ENCODE data around the gene KRT24. TPM values are rescaled to one million over a fixed set of nuclear protein-coding genes. Genes with fewer than 3 reads are reported as not detected.

The KRT24 gene
- total RNA-seq, 2 experiments from 2014 or later = not detected

- H3K9me3 ChIP-seq (ENCODE audit: control insufficient read depth in 1 of 2, insufficient read depth in 1 of 2, low read length in 2 of 2) = no peaks in the 10 kb centered on the region
- no peak for TF ChIP-seq CTCF (IDR thresholded peaks at IDR 0.05)
- no peak overlapping the region for H3K27ac ChIP-seq (ENCODE audit: low read depth in 1 of 2, low read length in 2 of 2)
Measured at GRCh38 chr17:40707745-40708144, 4.2 kb upstream of the KRT24 start.

GRCh38 chr17:40705584-40705983 lies 2.0 kb upstream of the KRT24 start:
- Histone ChIP-seq H3K9me3 (ENCODE audit: control insufficient read depth in 1 of 2, insufficient read depth in 1 of 2, low read length in 2 of 2) (no peaks in the 10 kb centered on the region), H3K27me3 (ENCODE audit: control insufficient read depth in 1 of 2, insufficient read depth in 2 of 2, low read length in 2 of 2) (peaks cover 5 to 7% of the 10 kb centered on the region in 2 experiments), H3K4me1 (ENCODE audit: insufficient read depth, low read length) (no peaks in the 10 kb centered on the region), H3K27ac (ENCODE audit: low read depth in 1 of 2, low read length in 2 of 2) (no peak overlapping the region), H3K36me3 (ENCODE audit: insufficient read depth, low read length) (no peaks in the 10 kb centered on the region), H3K4me3 (ENCODE audit: low read length) (no peak overlapping the region)
- Mint-ChIP-seq H3K27ac (no peak overlapping the region), H3K27me3 (peaks cover 35% of the 10 kb centered on the region), H3K9me3 (no peaks in the 10 kb centered on the region), H3K4me3 (no peak overlapping the region), H3K36me3 (ENCODE audit: low read depth) (no peaks in the 10 kb centered on the region), H3K4me1 (ENCODE audit: low read depth) (no peaks in the 10 kb centered on the region)
- DNase-seq (no peak), ATAC-seq (ENCODE audit: poor library complexity) (no peak)
- intact Hi-C loops (cut with DNase I, micrococcal nuclease) = no loop called here
- ChIA-PET CTCF (interaction anchor here (0.7 kb wide), 1 partner anchor 1154 kb away, joined by 3 read pairs; no protein-coding TSS in a partner anchor), POLR2A (no interaction called here)
- TF ChIP-seq CTCF (IDR thresholded peaks at IDR 0.05) = no peak

More at GRCh38 chr17:40707745-40708144, 4.2 kb upstream of the KRT24 start:
- H3K27me3 ChIP-seq (ENCODE audit: control insufficient read depth in 1 of 2, insufficient read depth in 2 of 2, low read length in 2 of 2) = peaks cover 5 to 7% of the 10 kb centered on the region in 2 experiments
- ChIA-PET CTCF (no interaction called here), POLR2A (no interaction called here)
- no peak overlapping the region for H3K27ac Mint-ChIP-seq
- H3K27me3 Mint-ChIP-seq = peaks cover 38% of the 10 kb centered on the region
- no peaks in the 10 kb centered on the region for H3K36me3 Mint-ChIP-seq (ENCODE audit: low read depth)
- intact Hi-C loops (cut with DNase I, micrococcal nuclease) = no loop called here
- no peaks in the 10 kb centered on the region for H3K4me1 Mint-ChIP-seq (ENCODE audit: low read depth)
- no peak for DNase-seq
- no peak for ATAC-seq (ENCODE audit: poor library complexity)
- no peaks in the 10 kb centered on the region for H3K4me1 ChIP-seq (ENCODE audit: insufficient read depth, low read length)
- no peaks in the 10 kb centered on the region for H3K36me3 ChIP-seq (ENCODE audit: insufficient read depth, low read length)
- H3K9me3 Mint-ChIP-seq = no peaks in the 10 kb centered on the region
- no peak overlapping the region for H3K4me3 Mint-ChIP-seq
- H3K4me3 ChIP-seq (ENCODE audit: low read length) = no peak overlapping the region

GRCh38 chr17:40702271-40702670 lies 1.3 kb downstream of the KRT24 start:
- Mint-ChIP-seq H3K27me3 (peaks cover 38% of the 10 kb centered on the region), H3K4me1 (ENCODE audit: low read depth) (no peaks in the 10 kb centered on the region), H3K4me3 (no peak overlapping the region), H3K9me3 (no peaks in the 10 kb centered on the region), H3K36me3 (ENCODE audit: low read depth) (no peaks in the 10 kb centered on the region), H3K27ac (no peak overlapping the region)
- ATAC-seq (ENCODE audit: poor library complexity) = no peak
- no peaks in the 10 kb centered on the region for H3K36me3 ChIP-seq (ENCODE audit: insufficient read depth, low read length)
- no peaks in the 10 kb centered on the region for H3K4me1 ChIP-seq (ENCODE audit: insufficient read depth, low read length)
- no peaks in the 10 kb centered on the region for H3K9me3 ChIP-seq (ENCODE audit: control insufficient read depth in 1 of 2, insufficient read depth in 1 of 2, low read length in 2 of 2)
- peaks cover 4 to 7% of the 10 kb centered on the region in 2 experiments for H3K27me3 ChIP-seq (ENCODE audit: control insufficient read depth in 1 of 2, insufficient read depth in 2 of 2, low read length in 2 of 2)
- CTCF ChIA-PET = no interaction called here
- no peak for DNase-seq
- no peak for TF ChIP-seq CTCF (IDR thresholded peaks at IDR 0.05)
- H3K27ac ChIP-seq (ENCODE audit: low read depth in 1 of 2, low read length in 2 of 2) = no peak overlapping the region
- POLR2A ChIA-PET = no interaction called here
- H3K4me3 ChIP-seq (ENCODE audit: low read length) = no peak overlapping the region
- intact Hi-C loops (cut with DNase I, micrococcal nuclease) = no loop called here
